WTC11 (cell line): ENCODE measurements around the gene ORM1.

Experiments used
- CBFB ChIP-seq: sonication (generic); formaldehyde crosslinking; IDR thresholded peaks from 2 replicates; pipeline ENCODE4 v1.8.1; 2022; ENCODE audit warnings: mild to moderate bottlenecking, low read depth, missing genetic modification reagents
- ESRRA ChIP-seq: sonication (generic); formaldehyde crosslinking; IDR thresholded peaks from 2 replicates; pipeline ENCODE4 v1.8.1; 2022; ENCODE audit warnings: mild to moderate bottlenecking, missing genetic modification reagents, borderline replicate concordance
- ETV6 ChIP-seq: sonication (generic); formaldehyde crosslinking; IDR thresholded peaks from 2 replicates; pipeline ENCODE4 v1.8.1; 2022; ENCODE audit warnings: mild to moderate bottlenecking, missing genetic modification reagents
- FOXJ3 ChIP-seq: sonication (generic); formaldehyde crosslinking; IDR thresholded peaks from 2 replicates; pipeline ENCODE4 v1.9.0; 2021; ENCODE audit warnings: missing genetic modification reagents, mild to moderate bottlenecking, borderline replicate concordance
- GABPB1 ChIP-seq: sonication (generic); formaldehyde crosslinking; IDR thresholded peaks from 2 replicates; pipeline ENCODE4 v1.8.1; 2023; ENCODE audit warnings: mild to moderate bottlenecking, missing genetic modification reagents
- JUN ChIP-seq: sonication (generic); formaldehyde crosslinking; IDR thresholded peaks from 2 replicates; pipeline ENCODE4 v1.8.0; 2023; ENCODE audit warnings: mild to moderate bottlenecking, missing genetic modification reagents
- KAT7 ChIP-seq: sonication (generic); formaldehyde crosslinking; IDR thresholded peaks from 2 replicates; pipeline ENCODE4 v1.8.1; 2023; ENCODE audit warnings: missing genetic modification reagents, mild to moderate bottlenecking, borderline replicate concordance
- SMAD3 ChIP-seq: sonication (generic); formaldehyde crosslinking; IDR thresholded peaks from 2 replicates; pipeline ENCODE4 v1.8.0; 2022; ENCODE audit warnings: missing genetic modification reagents, mild to moderate bottlenecking, borderline replicate concordance
- TEAD4 ChIP-seq: sonication (generic); formaldehyde crosslinking; IDR thresholded peaks from 2 replicates; pipeline ENCODE4 v1.8.0; 2022; ENCODE audit warnings: mild to moderate bottlenecking, missing genetic modification reagents
- ZNF121 ChIP-seq: sonication (generic); formaldehyde crosslinking; IDR thresholded peaks from 2 replicates; pipeline ENCODE4 v1.8.0; 2023; ENCODE audit warnings: missing genetic modification reagents
- ZNF416 ChIP-seq: fragments of 250-450 bp; sonication (Bioruptor Pico); IDR thresholded peaks from 2 replicates; pipeline ENCODE4 v1.9.0; 2021; ENCODE audit warnings: mild to moderate bottlenecking, inconsistent platforms
- TF ChIP-seq, protein P1 (sequence below): sonication (generic); formaldehyde crosslinking; IDR thresholded peaks from 2 replicates; pipeline ENCODE4 v1.8.0; 2022; ENCODE audit warnings: mild to moderate bottlenecking, missing genetic modification reagents
- TF ChIP-seq, protein P2 (sequence below): fragments of 200-600 bp; IDR thresholded peaks from 2 replicates; pipeline ENCODE4 v1.8.0; 2022; ENCODE audit warnings: antibody characterized with exemption
- TF ChIP-seq, protein P3 (sequence below): sonication (generic); formaldehyde crosslinking; IDR thresholded peaks from 2 replicates; pipeline ENCODE4 v1.8.0; 2022; ENCODE audit warnings: mild to moderate bottlenecking, missing genetic modification reagents

DNA sequence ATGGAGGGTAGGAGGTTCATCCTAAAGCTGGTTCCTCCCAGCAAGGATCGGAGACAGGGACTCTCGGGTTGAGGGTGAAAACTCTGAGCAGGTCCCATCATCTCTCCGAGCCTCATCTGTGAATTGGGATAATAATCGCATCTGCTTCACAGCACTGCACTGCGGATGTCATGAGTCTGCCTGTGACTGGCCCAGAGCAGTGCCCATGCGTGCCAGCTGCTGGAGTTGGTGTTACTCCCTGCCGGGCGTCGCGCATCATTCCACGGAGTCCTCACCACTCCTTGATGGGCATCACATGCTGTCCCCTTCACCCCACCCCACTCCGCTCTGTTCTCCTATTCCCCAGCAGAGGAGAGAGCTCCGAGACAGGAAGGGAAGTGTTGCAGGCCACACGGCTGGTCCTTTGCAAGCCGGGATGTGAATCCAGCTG, 35.1 kb upstream of the ORM1 start:
- TF ChIP-seq, protein P1, sequence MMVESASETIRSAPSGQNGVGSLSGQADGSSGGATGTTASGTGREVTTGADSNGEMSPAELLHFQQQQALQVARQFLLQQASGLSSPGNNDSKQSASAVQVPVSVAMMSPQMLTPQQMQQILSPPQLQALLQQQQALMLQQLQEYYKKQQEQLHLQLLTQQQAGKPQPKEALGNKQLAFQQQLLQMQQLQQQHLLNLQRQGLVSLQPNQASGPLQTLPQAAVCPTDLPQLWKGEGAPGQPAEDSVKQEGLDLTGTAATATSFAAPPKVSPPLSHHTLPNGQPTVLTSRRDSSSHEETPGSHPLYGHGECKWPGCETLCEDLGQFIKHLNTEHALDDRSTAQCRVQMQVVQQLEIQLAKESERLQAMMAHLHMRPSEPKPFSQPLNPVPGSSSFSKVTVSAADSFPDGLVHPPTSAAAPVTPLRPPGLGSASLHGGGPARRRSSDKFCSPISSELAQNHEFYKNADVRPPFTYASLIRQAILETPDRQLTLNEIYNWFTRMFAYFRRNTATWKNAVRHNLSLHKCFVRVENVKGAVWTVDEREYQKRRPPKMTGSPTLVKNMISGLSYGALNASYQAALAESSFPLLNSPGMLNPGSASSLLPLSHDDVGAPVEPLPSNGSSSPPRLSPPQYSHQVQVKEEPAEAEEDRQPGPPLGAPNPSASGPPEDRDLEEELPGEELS (CRISPR knock-in tag) = no peak
- TF ChIP-seq, protein P2, sequence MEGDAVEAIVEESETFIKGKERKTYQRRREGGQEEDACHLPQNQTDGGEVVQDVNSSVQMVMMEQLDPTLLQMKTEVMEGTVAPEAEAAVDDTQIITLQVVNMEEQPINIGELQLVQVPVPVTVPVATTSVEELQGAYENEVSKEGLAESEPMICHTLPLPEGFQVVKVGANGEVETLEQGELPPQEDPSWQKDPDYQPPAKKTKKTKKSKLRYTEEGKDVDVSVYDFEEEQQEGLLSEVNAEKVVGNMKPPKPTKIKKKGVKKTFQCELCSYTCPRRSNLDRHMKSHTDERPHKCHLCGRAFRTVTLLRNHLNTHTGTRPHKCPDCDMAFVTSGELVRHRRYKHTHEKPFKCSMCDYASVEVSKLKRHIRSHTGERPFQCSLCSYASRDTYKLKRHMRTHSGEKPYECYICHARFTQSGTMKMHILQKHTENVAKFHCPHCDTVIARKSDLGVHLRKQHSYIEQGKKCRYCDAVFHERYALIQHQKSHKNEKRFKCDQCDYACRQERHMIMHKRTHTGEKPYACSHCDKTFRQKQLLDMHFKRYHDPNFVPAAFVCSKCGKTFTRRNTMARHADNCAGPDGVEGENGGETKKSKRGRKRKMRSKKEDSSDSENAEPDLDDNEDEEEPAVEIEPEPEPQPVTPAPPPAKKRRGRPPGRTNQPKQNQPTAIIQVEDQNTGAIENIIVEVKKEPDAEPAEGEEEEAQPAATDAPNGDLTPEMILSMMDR = no peak
- TF ChIP-seq CBFB (CRISPR knock-in tag) (no peak), ZNF121 (CRISPR knock-in tag) (no peak), ETV6 (CRISPR knock-in tag) (no peak), TEAD4 (CRISPR knock-in tag) (no peak), FOXJ3 (no peak), GABPB1 (CRISPR knock-in tag) (no peak), ESRRA (CRISPR knock-in tag) (no peak), JUN (CRISPR knock-in tag) (no peak), SMAD3 (CRISPR knock-in tag) (no peak), KAT7 (CRISPR knock-in tag) (no peak), ZNF416 (CRISPR knock-in tag) (no peak)
- TF ChIP-seq, protein P3, sequence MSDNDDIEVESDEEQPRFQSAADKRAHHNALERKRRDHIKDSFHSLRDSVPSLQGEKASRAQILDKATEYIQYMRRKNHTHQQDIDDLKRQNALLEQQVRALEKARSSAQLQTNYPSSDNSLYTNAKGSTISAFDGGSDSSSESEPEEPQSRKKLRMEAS (CRISPR knock-in tag) = no peak
